Left lung (tissue), 10 donors: ENCODE measurements around the gene LIMCH1. TPM values are rescaled to one million over a fixed set of nuclear protein-coding genes. Genes with fewer than 3 reads are reported as not detected.

Experiments used
- ATAC-seq: fragments of 200-7000 bp; cut with Tn5 transposase; one replicate; pipeline ENCODE4 v1.9.1; 2020; ENCODE audit warnings: moderate library complexity
- DNase-seq, 4 donors: peaks; one replicate each; pipeline ENCODE4 v3.0.0-alpha.2; 2013 to 2020
- H3K27ac ChIP-seq, 2 donors: fragments of 200-600 bp; sonication (generic) in 1 of 2; one replicate each; pipeline versions ENCODE4 v1.5.0 to v1.8.0; 2020 to 2021
- H3K27me3 ChIP-seq, 2 donors: fragments of 200-600 bp; sonication (generic) in 1 of 2; one replicate each; pipeline versions ENCODE4 v1.5.0 to v1.8.0; 2020 to 2021
- H3K36me3 ChIP-seq, 2 donors: fragments of 200-600 bp; sonication (generic) in 1 of 2; one replicate each; pipeline versions ENCODE4 v1.5.0 to v1.8.0; 2020 to 2021
- H3K4me1 ChIP-seq, 2 donors: fragments of 200-600 bp; one replicate each; pipeline ENCODE4 v1.8.0; 2021
- H3K4me3 ChIP-seq, 2 donors: fragments of 200-600 bp; sonication (generic) in 1 of 2; one replicate each; pipeline versions ENCODE4 v1.5.0 to v1.8.0; 2020 to 2021; ENCODE audit warnings: mild to moderate bottlenecking in 1 of 2
- H3K9me3 ChIP-seq, 2 donors: fragments of 200-600 bp; sonication (generic) in 1 of 2; one replicate each; pipeline versions ENCODE4 v1.5.0 to v1.8.0; 2020 to 2021
- CTCF ChIP-seq, 2 donors: fragments of 200-600 bp; sonication (generic) in 1 of 2; IDR thresholded peaks; one replicate each; pipeline versions ENCODE4 v1.5.0 to v1.8.0; 2021; ENCODE audit warnings: antibody characterized with exemption in 2 of 2
- intact Hi-C, 2 donors: fragments of 100-400 bp; cut with DNase I; formaldehyde crosslinking; loops; one replicate each; pipeline versions ENCODE4 v1.11.2 to v1.14.2; 2022
- polyA plus RNA-seq, 6 donors: library from polyadenylated mRNA; unstranded; fragments of 120-200 nt; gene quantifications; one replicate each; pipeline ENCODE4 v1.2.1, GENCODE V29; 2013; ENCODE audit not compliant: insufficient read length in 6 of 6
- total RNA-seq, 2 donors: library from RNA; stranded (reverse); fragmentation: NEBNext Ultra II Directional; extraction: Animal tissue kit (Norgen Biotek cat#: 25700); gene quantifications; one replicate each; pipeline ENCODE4 v1.2.1, GENCODE V29; 2021
- donor health status: DM: no; HTN: yes; CAD: no.
- donor health status: DM: no; HTN: no; CAD: no.

LIMCH1 gene
- total and polyA plus RNA-seq, 8 donors, result 90.6 to 183 (median 113) TPM

- ATAC-seq (no peak), DNase-seq (no peak)
- Histone ChIP-seq H3K36me3 (no peaks in the 10 kb centered on the region), H3K27me3 (no peaks in the 10 kb centered on the region), H3K27ac (no peak overlapping the region), H3K4me3 (no peak overlapping the region), H3K4me1 (peaks cover 12 to 14% of the 10 kb centered on the region in 2 donors), H3K9me3 (no peaks in the 10 kb centered on the region)
- intact Hi-C loops, result no loop called here
- no peak for TF ChIP-seq CTCF (IDR thresholded peaks at IDR 0.05)
Observed at GRCh38 chr4:41534404-41534803, 3.6 kb upstream of the LIMCH1 start.

- H3K27ac ChIP-seq, result peak overlapping the region; percentile 45 to 59
- ATAC-seq (peak; percentile 49), DNase-seq (no peak)
- H3K9me3 ChIP-seq, result no peaks in the 10 kb centered on the region
- no peaks in the 10 kb centered on the region for H3K27me3 ChIP-seq
- no peak overlapping the region for H3K4me3 ChIP-seq
- intact Hi-C loops, result no loop called here
- no peaks in the 10 kb centered on the region for H3K36me3 ChIP-seq
- TF ChIP-seq CTCF (IDR thresholded peaks at IDR 0.05), result no peak
- H3K4me1 ChIP-seq, result peaks cover 12 to 14% of the 10 kb centered on the region in 2 donors
Observed at GRCh38 chr4:41535911-41536371, 2.0 kb upstream of the LIMCH1 start.

GRCh38 chr4:41537292-41537890 is 566 bp upstream of the LIMCH1 start:
- Histone ChIP-seq H3K27me3 (no peaks in the 10 kb centered on the region), H3K27ac (peak overlapping the region in 1 of 2 donors; percentile 28), H3K4me3 (no peak overlapping the region), H3K9me3 (no peaks in the 10 kb centered on the region), H3K4me1 (peaks cover 14 to 23% of the 10 kb centered on the region in 2 donors), H3K36me3 (no peaks in the 10 kb centered on the region)
- intact Hi-C loops, result no loop called here
- ATAC-seq (no peak), DNase-seq (no peak)
- no peak for TF ChIP-seq CTCF (IDR thresholded peaks at IDR 0.05)

- Histone ChIP-seq H3K27me3 (no peaks in the 10 kb centered on the region), H3K4me3 (peak overlapping the region; percentile 8 to 10), H3K9me3 (no peaks in the 10 kb centered on the region), H3K27ac (peak overlapping the region; percentile 40 to 52), H3K36me3 (no peaks in the 10 kb centered on the region), H3K4me1 (peaks cover 9 to 23% of the 10 kb centered on the region in 2 donors)
- DNase-seq, result no peak
- no peak for TF ChIP-seq CTCF (IDR thresholded peaks at IDR 0.05)
- intact Hi-C loops, result no loop called here
- ATAC-seq, result peak; percentile 5
Observed at GRCh38 chr4:41538887-41539498, 1.0 kb downstream of the LIMCH1 start.

GRCh38 chr4:41539711-41540110 is 1.8 kb downstream of the LIMCH1 start:
- H3K4me3 ChIP-seq, result no peak overlapping the region
- no peak for TF ChIP-seq CTCF (IDR thresholded peaks at IDR 0.05)

More at GRCh38 chr4:41539711-41540110, 1.8 kb downstream of the LIMCH1 start:
- ATAC-seq, result no peak
- intact Hi-C loops, result no loop called here
- Histone ChIP-seq H3K36me3 (no peaks in the 10 kb centered on the region), H3K4me1 (peaks cover 9 to 23% of the 10 kb centered on the region in 2 donors), H3K27me3 (no peaks in the 10 kb centered on the region), H3K9me3 (no peaks in the 10 kb centered on the region), H3K27ac (peak overlapping the region; percentile 40 to 52)
- no peak for DNase-seq
